ENCODE measurements around the gene TMEM108. TPM values are rescaled to one million over a fixed set of nuclear protein-coding genes. Genes with fewer than 3 reads are reported as not detected.

TMEM108 gene
- polyA plus RNA-seq, 3 donors = not detected

- 80% methylated on average over 2 of the region's 2 CpGs for WGBS (ENCODE audit: insufficient coverage)
- Mint-ChIP-seq H3K9me3 (peaks cover 9 to 27% (median 17%) of the 10 kb centered on the region in 7 donors), H3K4me1 (no peaks in the 10 kb centered on the region), H3K4me3 (no peak overlapping the region), H3K27me3 (ENCODE audit: low read depth in 3 of 3) (peaks cover 0 to 7% (median 0%) of the 10 kb centered on the region in 3 donors), H3K27ac (no peak overlapping the region), H3K36me3 (no peaks in the 10 kb centered on the region)
- Histone ChIP-seq H3K79me2 (ENCODE audit: insufficient read depth, low read length) (no peaks in the 10 kb centered on the region), H3K4me3 (replicated peaks in 1 of 3; ENCODE audit: low read depth in 2 of 3, low read length in 3 of 3) (no peak overlapping the region), H4K20me1 (ENCODE audit: insufficient read depth, low read length) (no peaks in the 10 kb centered on the region), H3K4me1 (ENCODE audit: control insufficient read depth in 1 of 2, insufficient read depth in 2 of 2, low read length in 2 of 2) (no peaks in the 10 kb centered on the region), H3K9ac (ENCODE audit: insufficient read depth, low read length, poor library complexity, severe bottlenecking) (no peak overlapping the region), H3K4me2 (replicated peaks; ENCODE audit: extremely low read depth, low read length, poor library complexity, severe bottlenecking) (no peak overlapping the region), H3K27me3 (ENCODE audit: control insufficient read depth in 2 of 2, insufficient read depth in 2 of 2, low read length in 2 of 2) (no peaks in the 10 kb centered on the region), H3K36me3 (replicated peaks in 1 of 2; ENCODE audit: control insufficient read depth in 1 of 2, insufficient read depth in 2 of 2, low read length in 2 of 2) (no peaks in the 10 kb centered on the region), H2AFZ (ENCODE audit: insufficient read depth, low read depth, low read length, poor library complexity, severe bottlenecking) (no peak overlapping the region), H3K27ac (ENCODE audit: low read depth in 1 of 2, low read length in 2 of 2) (no peak overlapping the region), H3K9me3 (replicated peaks in 1 of 2; ENCODE audit: control insufficient read depth in 1 of 2, insufficient read depth in 1 of 2, low read length in 2 of 2) (peaks cover 0 to 9% of the 10 kb centered on the region in 2 donors)
- TF ChIP-seq CTCF (IDR thresholded peaks at IDR 0.05) = no peak
- intact Hi-C loops (cut with micrococcal nuclease) = no loop called here
- no peak for DNase-seq
Measured at GRCh38 chr3:133171831-133172230, 133.6 kb downstream of the TMEM108 start.

DNA sequence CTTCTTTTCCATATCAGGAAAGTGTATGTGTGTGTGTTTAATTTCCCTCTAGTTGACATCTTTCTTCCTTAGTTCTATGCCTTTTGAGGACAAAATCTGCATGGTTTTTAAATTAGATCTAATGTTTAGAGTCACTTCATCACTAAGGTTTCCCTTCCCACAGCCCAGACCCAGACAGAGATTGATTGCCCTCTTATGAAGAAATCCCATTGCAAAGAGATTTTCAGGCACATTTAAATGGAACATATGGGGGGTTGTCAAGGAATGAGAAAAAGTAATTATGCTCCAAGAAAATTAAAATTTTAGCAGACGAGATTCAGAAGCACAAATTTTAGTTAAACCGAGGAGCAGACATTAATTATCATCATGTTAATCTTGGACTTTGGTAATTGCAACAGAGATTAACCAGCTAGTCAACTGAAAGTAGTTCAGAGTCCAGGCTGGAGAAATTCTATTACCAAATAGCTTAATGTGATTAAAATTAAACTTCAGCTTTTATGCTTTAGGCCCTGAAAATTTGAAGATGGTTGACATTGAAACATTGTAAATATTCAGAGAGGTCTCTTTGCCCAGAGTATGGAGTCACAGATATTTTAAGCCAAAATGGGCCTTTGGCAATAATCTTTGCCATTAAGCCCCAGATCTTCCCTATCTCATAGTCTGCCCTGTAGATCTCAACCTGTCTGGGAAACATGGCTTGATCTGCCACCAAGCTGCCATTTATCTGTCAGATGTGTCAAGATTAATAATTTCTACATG, 143.4 kb downstream of the TMEM108 start:
- Histone ChIP-seq H2AFZ (ENCODE audit: insufficient read depth, low read depth, low read length, poor library complexity, severe bottlenecking) (no peak overlapping the region), H3K4me1 (ENCODE audit: control insufficient read depth in 1 of 2, insufficient read depth in 2 of 2, low read length in 2 of 2) (no peaks in the 10 kb centered on the region), H4K20me1 (ENCODE audit: insufficient read depth, low read length) (no peaks in the 10 kb centered on the region), H3K27me3 (ENCODE audit: control insufficient read depth in 2 of 2, insufficient read depth in 2 of 2, low read length in 2 of 2) (no peaks in the 10 kb centered on the region), H3K9me3 (replicated peaks in 1 of 2; ENCODE audit: control insufficient read depth in 1 of 2, insufficient read depth in 1 of 2, low read length in 2 of 2) (no peaks in the 10 kb centered on the region), H3K79me2 (ENCODE audit: insufficient read depth, low read length) (no peaks in the 10 kb centered on the region), H3K27ac (ENCODE audit: low read depth in 1 of 2, low read length in 2 of 2) (no peak overlapping the region), H3K36me3 (replicated peaks in 1 of 2; ENCODE audit: control insufficient read depth in 1 of 2, insufficient read depth in 2 of 2, low read length in 2 of 2) (no peaks in the 10 kb centered on the region), H3K9ac (ENCODE audit: insufficient read depth, low read length, poor library complexity, severe bottlenecking) (no peak overlapping the region), H3K4me2 (replicated peaks; ENCODE audit: extremely low read depth, low read length, poor library complexity, severe bottlenecking) (no peak overlapping the region), H3K4me3 (replicated peaks in 1 of 3; ENCODE audit: low read depth in 2 of 3, low read length in 3 of 3) (no peak overlapping the region)
- Mint-ChIP-seq H3K27me3 (ENCODE audit: low read depth in 3 of 3) (peaks cover 0 to 4% (median 0%) of the 10 kb centered on the region in 3 donors), H3K4me1 (no peaks in the 10 kb centered on the region), H3K36me3 (no peaks in the 10 kb centered on the region), H3K27ac (no peak overlapping the region), H3K4me3 (no peak overlapping the region), H3K9me3 (peaks cover 0 to 3% (median 0%) of the 10 kb centered on the region in 7 donors)
- no peak for TF ChIP-seq CTCF (IDR thresholded peaks at IDR 0.05)
- WGBS (ENCODE audit: insufficient coverage) = no CpG with 5 or more reads among the region's 2 CpGs
- DNase-seq = no peak
- intact Hi-C loops (cut with micrococcal nuclease) = no loop called here

All from CD14-positive monocyte (primary cell).